GM12892 (cell line): ENCODE data around the gene WDR1.

Source experiments
- DNase-seq: peaks from one replicate; pipeline ENCODE4 v3.0.0; 2011; ENCODE audit not compliant: insufficient read length
- FAIRE-seq: peaks from 2 replicates; lab custom pipeline; 2011; peaks lifted over from hg19 to GRCh38; lab: Jason Lieb, UNC
- POLR2A ChIP-seq: IDR thresholded peaks from 2 replicates; pipeline ENCODE4 v1.6.1; 2011; ENCODE audit warnings: low read depth, low read length, control low read depth
- POLR2AphosphoS5 ChIP-seq: IDR thresholded peaks from 2 replicates; pipeline ENCODE4 v1.6.1; 2011; ENCODE audit warnings: low read depth, low read length, control low read depth
- TAF1 ChIP-seq: IDR thresholded peaks from 2 replicates; pipeline ENCODE4 v1.6.1; 2011; ENCODE audit warnings: low read depth, mild to moderate bottlenecking, control low read depth, low read length, borderline replicate concordance

Gene WDR1

DNA sequence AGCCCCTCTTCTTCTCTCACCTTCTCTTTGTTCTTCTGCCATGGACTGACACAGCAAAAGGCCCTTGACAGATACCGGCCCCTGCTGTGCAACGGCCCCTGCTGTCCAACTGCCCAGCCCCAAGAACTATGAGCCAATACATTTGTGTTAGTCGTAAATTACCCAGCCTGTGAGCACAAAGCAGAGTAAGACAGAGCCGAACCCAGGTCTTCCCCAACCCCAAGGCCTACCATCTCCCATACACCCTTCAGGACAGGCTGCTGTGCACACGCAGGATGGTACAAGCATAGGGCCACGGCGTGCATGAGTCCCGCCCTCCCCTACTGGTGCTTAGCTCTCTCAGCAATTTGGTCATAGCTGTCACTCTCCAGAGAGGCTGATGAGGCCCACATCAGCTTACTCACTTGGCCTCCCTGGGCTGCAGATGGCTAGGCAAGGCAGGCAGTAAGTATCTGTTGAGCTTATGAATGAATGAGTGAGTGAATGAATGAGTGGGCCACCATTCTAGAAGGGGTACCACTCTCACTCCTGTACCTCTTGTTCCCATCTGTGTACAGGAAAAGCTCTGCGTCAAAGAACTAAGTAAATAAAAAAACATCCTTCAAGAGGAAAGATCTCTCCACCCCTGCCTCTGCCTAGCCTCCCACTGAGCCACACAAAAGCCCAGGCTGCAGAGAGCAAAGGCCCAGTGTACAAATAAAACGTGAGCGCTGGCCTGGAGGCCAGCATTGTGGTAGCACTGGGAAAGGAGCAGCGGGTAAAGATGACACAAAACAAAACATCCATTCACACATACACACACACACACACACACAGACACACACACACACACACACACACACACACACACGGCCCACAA lies 13.9 kb downstream of the WDR1 start:
- no peak for FAIRE-seq
- no peak for DNase-seq
- TF ChIP-seq POLR2A, result peak; percentile 15
- TF ChIP-seq TAF1, result no peak
- 0 out of 2 replicates have a peak, but pooled peaks have one; percentile 45 for TF ChIP-seq POLR2AphosphoS5

DNA sequence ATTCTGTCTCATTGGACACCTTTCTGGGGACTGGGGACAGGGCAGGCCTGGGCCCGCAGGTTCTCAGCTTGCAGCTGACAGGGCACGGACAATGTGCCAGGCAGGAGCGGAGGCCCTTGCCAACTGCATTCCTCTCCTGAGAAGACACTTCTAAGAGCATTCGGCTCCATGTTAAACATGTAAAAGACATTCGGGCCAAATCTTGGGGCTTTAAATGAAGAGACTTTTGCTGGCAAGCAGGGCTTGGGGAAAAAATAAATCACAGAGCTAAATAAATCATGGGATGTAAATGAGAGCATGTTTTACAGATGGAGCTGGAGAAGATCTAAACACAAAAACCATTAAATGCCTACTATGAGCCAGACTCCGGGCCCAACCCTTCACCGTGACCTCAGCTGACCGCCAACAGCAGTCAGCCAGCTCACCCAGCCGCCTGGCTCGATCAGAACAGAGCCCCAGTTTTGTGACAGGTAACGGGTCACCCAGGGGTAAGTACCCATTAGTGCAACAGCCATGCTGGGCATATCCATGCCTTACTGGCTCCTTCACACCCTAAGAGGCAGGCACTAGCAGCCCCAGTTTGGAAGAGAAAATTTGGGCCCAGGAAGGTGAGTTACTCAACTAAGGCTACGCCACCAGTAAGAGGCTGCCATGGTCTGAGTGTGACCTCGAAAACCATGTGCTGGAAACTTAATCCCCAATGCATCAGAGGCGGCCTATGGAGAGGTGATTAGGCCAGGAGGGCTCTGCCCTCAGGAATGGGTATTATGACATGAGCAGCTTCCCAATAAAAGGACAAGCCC lies 14.7 kb downstream of the WDR1 start:
- FAIRE-seq, result no peak
- TF ChIP-seq TAF1 (no peak), POLR2A (peak; percentile 41; the same call in 1 of the 2 replicates), POLR2AphosphoS5 (no peak; the same call in 1 of the 2 replicates)
- DNase-seq, result no peak

DNA sequence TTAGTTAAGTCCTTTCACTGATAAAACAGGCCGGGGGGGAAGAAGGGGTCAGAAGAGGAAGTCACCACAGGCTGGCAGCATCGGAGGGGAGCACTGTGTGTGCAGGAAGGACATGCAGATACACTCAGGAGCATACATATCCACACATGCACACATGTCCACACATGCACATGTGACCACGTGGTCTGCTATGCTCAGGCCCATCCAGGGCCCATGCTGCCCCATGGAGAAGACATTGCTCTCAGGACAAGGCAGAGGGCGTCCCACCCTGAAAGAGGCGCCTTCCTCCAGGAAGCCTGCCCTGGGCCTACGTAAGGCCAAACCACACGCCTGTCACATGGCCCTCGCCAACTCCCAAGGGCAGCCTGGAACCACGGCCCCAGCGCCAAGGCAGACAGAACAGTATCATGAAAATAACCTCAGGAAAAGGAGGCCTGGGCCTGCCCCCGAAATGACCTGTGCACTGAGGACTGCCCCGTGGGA lies 15.8 kb downstream of the WDR1 start:
- DNase-seq, result no peak
- no peak for FAIRE-seq
- TF ChIP-seq POLR2A, result no peak; the same call in 1 of the 2 replicates
- peak; percentile 48; the same call in 1 of the 2 replicates for TF ChIP-seq POLR2AphosphoS5
- no peak for TF ChIP-seq TAF1

DNA sequence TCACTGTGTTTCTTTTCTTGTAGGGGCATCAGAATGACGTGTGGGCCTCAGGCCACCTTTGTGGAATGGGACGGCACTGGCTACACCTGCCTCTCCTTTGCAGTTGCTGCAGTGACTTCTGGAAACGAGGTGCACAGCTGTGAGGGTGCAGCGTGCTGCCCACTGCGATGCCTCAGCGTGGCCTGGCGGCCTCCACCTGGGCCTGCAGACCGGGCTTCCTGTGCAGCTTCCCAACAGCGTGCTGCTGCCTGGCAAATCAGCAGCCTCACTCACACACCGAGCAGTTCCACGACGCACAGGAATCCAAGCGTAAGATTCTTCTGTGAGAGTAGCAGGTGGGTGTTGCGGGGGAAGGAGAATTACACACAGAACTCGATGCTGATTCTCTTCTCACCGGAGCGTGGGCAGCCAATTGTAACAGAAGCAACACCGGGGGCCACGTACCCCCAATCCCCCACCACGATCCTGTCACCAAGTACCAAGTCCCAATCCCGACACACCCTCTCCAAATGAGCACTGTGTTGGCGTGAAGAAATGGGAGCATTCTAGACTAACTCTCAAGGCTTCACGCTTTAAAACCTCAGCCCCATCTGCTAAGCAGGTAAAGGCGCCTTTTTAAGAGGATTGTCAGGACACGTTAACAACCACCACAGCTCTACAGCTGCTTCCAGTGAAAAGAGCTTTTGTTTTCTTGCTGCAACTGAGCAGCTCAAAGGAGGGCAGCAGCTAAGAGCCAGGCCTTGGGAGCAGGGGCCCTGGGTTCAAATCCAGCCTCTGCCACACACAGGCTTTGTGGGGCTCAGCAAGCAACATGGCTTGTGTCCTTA lies 16.9 kb downstream of the WDR1 start:
- FAIRE-seq, result no peak
- no peak for DNase-seq
- TF ChIP-seq POLR2AphosphoS5 (no peak), POLR2A (no peak; the same call in 1 of the 2 replicates), TAF1 (no peak)

DNA sequence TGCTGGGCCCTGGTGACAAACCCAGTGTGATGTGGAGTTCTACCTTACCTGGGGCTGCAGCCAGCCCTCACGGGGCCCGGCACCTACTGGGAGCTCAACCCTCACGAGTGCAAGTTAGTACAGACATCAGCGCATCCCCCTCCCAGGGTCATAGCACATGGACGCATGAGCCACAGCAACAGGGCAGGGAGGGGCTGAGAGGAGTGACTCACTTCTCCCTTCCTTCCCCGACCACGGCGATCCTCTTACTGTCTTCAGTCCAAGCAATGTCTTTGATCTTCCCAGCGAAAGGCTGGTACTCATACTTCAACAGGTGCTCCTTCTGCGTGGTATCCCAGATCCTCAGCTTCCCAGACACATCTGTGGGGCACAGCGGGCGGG lies 17.8 kb downstream of the WDR1 start:
- DNase-seq (no peak), FAIRE-seq (no peak)
- TF ChIP-seq TAF1 (no peak), POLR2AphosphoS5 (no peak; the same call in 1 of the 2 replicates), POLR2A (peak; percentile 61; the same call in 1 of the 2 replicates)

DNA sequence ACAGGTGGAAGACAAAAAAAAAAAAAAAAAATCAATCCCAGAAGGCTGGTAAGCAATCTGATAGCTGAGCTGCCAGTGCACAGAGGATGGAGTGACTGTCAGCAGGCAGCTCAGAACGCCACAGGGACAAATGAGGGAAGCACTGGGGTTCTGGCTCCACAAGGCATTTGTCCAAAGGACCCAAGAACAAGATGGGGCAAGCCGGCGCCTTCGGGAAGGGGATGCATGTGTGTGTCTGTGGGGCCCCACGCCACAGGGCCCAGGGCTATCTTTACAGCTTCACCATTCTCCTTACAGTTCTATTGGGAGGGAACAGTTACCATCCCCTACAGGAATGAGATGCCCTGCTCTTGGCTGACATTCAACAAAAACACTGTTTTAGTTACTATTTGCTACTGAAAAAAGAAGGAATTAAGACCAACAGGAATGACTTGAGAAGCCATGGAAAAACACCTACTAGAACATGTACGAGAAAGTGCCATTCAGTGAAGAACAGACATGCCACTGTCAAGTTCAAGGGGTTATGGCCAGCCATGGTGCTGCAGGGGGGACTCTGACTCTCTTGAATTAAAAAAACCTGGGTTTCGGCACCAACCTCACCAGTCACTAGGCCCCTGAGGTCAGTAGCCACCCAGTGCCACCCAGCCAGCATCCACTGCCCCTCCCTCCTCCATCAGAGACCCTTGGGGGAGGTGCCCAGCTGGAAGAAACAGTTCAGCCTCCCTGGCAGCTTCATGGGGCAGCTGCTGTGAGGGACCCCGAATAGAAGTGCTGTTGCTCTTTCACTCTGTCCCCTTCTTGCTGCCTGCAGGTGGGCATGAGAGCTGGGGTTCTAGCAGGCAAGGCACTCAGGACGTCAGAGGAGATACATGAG lies 18.5 kb downstream of the WDR1 start:
- no peak for FAIRE-seq
- TF ChIP-seq POLR2A (no peak; the same call in none of the 2 replicates), TAF1 (no peak), POLR2AphosphoS5 (peak; percentile 63; the same call in 1 of the 2 replicates)
- DNase-seq, result no peak

DNA sequence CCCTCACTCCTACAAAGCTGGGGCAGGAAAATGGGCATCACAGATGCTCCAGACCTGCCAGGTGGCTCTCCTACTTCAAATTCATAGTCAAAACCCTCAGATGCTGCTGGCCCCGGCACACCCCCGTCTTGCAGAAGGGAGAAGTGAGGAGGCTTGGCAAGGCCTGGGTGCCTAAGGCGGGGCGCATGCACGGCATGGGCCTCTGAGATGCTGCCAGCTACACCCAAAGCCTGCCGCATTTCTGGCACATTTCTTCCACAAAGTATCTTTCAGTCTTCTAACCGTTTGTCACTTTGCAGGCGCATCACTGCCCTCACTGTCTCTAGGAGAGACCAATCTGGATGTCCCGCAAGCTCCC lies 19.6 kb downstream of the WDR1 start:
- no peak for DNase-seq
- FAIRE-seq, result no peak
- TF ChIP-seq TAF1, result no peak
- no peak for TF ChIP-seq POLR2A
- TF ChIP-seq POLR2AphosphoS5, result no peak

DNA sequence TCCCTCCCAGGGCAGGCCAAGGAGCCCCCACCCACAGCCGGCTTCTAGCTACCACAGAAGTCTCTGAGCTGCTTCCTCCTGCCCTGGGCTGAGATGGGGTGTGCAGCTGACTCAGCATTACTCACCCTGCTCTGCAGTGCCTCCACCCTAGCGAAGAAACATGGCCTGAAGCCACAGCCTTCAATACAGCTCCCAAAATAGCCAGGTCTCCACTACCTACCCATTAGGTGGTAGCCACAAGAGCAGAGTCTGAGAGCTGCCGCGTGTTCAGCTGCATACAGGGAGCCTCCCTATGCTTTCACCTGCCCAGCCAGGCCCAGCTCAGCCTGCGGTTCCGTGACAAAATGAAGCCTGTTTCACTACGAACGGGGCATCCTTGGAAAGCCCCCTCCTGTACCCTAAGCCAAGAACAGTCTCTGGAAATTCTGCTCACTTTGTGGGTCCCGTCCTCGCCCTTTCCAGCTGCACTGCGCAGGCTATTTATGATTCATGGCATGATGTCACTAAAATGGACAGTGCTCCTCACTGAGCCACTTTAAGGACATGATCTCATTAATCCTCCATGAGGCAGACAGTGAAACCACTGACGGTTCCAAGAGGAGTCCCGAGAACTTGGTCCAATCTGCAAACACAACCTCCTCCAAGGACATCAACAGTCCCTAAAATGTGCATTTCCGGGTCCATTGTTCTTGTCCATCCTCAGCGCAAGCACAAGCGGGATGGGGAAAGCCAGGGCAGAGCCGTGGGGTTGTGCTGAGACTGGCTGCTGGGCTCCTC lies 20.2 kb downstream of the WDR1 start:
- DNase-seq, result peak; percentile 45
- peak; percentile 47 for TF ChIP-seq POLR2AphosphoS5
- TF ChIP-seq POLR2A, result peak; percentile 38; the same call in 1 of the 2 replicates
- no peak for TF ChIP-seq TAF1
- FAIRE-seq, result peak; percentile 65

DNA sequence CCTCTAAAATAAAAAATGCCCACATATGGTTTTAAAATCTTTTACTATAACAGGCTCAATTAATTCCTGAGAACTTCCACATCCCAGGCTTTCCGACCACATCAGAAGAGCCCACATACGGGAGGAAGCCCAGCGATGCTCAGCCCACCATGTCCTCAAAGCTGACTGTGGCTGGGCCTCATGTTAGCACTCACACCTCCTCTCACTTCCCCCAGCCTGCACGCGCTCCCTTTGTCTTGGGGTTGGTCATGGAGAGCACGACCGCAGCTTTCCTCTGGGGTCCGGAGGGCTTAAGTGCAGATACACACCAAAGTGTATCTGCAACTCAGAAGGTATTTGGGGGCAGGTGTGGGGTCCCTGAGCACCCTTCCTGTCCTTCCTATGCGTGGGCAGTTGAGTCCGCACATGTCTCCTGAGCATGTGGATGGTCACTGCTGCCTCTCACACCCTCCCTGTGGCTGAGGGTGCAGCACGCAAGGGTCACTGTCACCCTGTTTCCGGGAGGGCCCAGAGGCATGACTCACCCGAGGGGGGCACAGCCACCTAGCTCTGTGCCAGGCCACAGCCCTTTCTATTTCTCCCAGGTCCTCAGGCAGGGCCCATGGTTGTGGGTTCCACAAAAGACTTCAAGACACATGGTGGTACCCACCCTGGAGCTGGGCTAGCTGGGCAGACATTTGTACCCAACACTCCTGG lies 21.2 kb downstream of the WDR1 start:
- no peak for FAIRE-seq
- TF ChIP-seq POLR2AphosphoS5 (no peak; the same call in 1 of the 2 replicates), POLR2A (no peak; the same call in 1 of the 2 replicates), TAF1 (no peak)
- no peak for DNase-seq
